ENCODE data around the gene IMPA2. TPM values are rescaled to one million over a fixed set of nuclear protein-coding genes. Genes with fewer than 3 reads are reported as not detected.

IMPA2 gene
- total RNA-seq, 4 donors from 2014 or later: 112 to 385 (median 215) TPM

GRCh38 chr18:11975723-11976122 lies 5.6 kb upstream of the IMPA2 start:
- no peaks in the 10 kb centered on the region for H3K27me3 ChIP-seq
- 81 to 94% methylated on average over 2 of the region's 2 CpGs for WGBS, 2 donors (ENCODE audit: low coverage in 1 of 2)

DNA sequence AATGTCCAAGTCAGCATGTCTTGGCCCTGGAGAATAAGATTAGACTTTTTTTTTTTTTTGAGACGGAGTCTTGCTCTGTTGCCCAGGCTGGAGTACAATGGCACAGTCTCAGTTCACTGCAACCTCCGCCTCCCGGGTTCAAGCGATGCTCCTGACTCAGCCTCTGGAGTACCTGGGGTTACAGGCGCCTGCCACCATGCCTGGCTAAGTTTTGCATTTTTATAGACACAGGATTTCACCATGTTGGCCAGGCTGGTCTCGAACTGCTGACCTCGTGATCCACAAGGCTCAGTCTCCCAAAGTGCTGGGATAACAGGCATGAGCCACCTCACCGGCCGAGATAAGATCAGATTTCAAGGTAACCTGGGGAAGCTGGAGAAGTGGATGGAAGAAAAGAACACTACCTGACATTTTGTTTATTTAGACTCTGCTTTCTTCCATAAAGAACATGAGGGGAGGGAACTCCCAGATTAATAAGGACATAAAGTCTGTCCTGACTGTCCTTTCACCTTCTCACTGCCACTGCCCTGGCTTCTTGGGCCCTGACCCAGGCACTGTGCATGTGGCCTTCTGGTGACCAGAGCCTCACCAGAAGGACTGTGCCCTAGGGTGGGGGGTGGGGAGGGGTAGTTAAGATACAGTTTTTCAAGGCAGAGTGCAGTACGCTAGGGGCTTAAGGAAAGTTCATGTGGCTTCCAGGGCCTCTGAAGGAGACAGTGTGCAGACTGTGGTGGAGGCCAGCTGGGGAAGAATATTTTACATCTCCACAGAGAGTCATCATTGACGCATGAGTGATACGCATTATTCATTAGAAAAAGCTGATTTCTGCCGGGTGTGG lies 4.8 kb upstream of the IMPA2 start:
- no peaks in the 10 kb centered on the region for H3K27me3 ChIP-seq
- TF ChIP-seq, protein P1, sequence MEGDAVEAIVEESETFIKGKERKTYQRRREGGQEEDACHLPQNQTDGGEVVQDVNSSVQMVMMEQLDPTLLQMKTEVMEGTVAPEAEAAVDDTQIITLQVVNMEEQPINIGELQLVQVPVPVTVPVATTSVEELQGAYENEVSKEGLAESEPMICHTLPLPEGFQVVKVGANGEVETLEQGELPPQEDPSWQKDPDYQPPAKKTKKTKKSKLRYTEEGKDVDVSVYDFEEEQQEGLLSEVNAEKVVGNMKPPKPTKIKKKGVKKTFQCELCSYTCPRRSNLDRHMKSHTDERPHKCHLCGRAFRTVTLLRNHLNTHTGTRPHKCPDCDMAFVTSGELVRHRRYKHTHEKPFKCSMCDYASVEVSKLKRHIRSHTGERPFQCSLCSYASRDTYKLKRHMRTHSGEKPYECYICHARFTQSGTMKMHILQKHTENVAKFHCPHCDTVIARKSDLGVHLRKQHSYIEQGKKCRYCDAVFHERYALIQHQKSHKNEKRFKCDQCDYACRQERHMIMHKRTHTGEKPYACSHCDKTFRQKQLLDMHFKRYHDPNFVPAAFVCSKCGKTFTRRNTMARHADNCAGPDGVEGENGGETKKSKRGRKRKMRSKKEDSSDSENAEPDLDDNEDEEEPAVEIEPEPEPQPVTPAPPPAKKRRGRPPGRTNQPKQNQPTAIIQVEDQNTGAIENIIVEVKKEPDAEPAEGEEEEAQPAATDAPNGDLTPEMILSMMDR (IDR thresholded peaks at IDR 0.05): no peak
- TF ChIP-seq EP300 (IDR thresholded peaks at IDR 0.05) (no peak), POLR2AphosphoS5 (IDR thresholded peaks at IDR 0.05) (no peak), POLR2A (IDR thresholded peaks at IDR 0.05) (no peak)
- H3K4me1 ChIP-seq: peaks cover 0 to 19% (median 6%) of the 10 kb centered on the region in 3 donors
- no peaks in the 10 kb centered on the region for H3K36me3 ChIP-seq
- ATAC-seq: no peak
- 84 to 89% methylated on average over 8 of the region's 13 CpGs for WGBS, 2 donors (ENCODE audit: low coverage in 1 of 2)
- no peaks in the 10 kb centered on the region for H3K9me3 ChIP-seq
- no peak overlapping the region for H3K4me3 ChIP-seq
- peak overlapping the region in 1 of 4 donors; percentile 19 for H3K27ac ChIP-seq

More at GRCh38 chr18:11975723-11976122, 5.6 kb upstream of the IMPA2 start:
- Histone ChIP-seq H3K4me3 (no peak overlapping the region), H3K27ac (no peak overlapping the region), H3K9me3 (no peaks in the 10 kb centered on the region), H3K36me3 (no peaks in the 10 kb centered on the region), H3K4me1 (peaks cover 0 to 19% (median 6%) of the 10 kb centered on the region in 3 donors)
- ATAC-seq: no peak
- TF ChIP-seq POLR2A (IDR thresholded peaks at IDR 0.05) (no peak), EP300 (IDR thresholded peaks at IDR 0.05) (no peak), POLR2AphosphoS5 (IDR thresholded peaks at IDR 0.05) (no peak)
- TF ChIP-seq, protein P1 (IDR thresholded peaks at IDR 0.05): no peak

GRCh38 chr18:11977153-11977466 lies 4.2 kb upstream of the IMPA2 start:
- Histone ChIP-seq H3K36me3 (no peaks in the 10 kb centered on the region), H3K27ac (peak overlapping the region in 1 of 4 donors; percentile 19), H3K4me3 (no peak overlapping the region), H3K27me3 (no peaks in the 10 kb centered on the region), H3K4me1 (peaks cover 0 to 25% (median 6%) of the 10 kb centered on the region in 3 donors), H3K9me3 (no peaks in the 10 kb centered on the region)
- WGBS, 2 donors (ENCODE audit: low coverage in 1 of 2): 79% methylated on average over 3 of the region's 3 CpGs; no CpG with 5 or more reads in 1 of the 2 donors
- no peak for ATAC-seq
- no peak for TF ChIP-seq EP300 (IDR thresholded peaks at IDR 0.05)
- TF ChIP-seq POLR2A (IDR thresholded peaks at IDR 0.05): no peak
- TF ChIP-seq, protein P1 (IDR thresholded peaks at IDR 0.05): no peak
- TF ChIP-seq POLR2AphosphoS5 (IDR thresholded peaks at IDR 0.05): no peak

- Histone ChIP-seq H3K27me3 (no peaks in the 10 kb centered on the region), H3K4me1 (peaks cover 0 to 43% (median 12%) of the 10 kb centered on the region in 3 donors), H3K9me3 (no peaks in the 10 kb centered on the region), H3K27ac (peak overlapping the region in 3 of 4 donors; percentile 68 to 98 (median 94)), H3K4me3 (no peak overlapping the region), H3K36me3 (no peaks in the 10 kb centered on the region)
- WGBS, 2 donors (ENCODE audit: low coverage in 1 of 2): 81 to 95% methylated on average over 4 of the region's 4 CpGs
- no peak for ATAC-seq
- TF ChIP-seq POLR2A (IDR thresholded peaks at IDR 0.05) (no peak), POLR2AphosphoS5 (IDR thresholded peaks at IDR 0.05) (no peak), EP300 (IDR thresholded peaks at IDR 0.05) (no peak)
- TF ChIP-seq, protein P1 (IDR thresholded peaks at IDR 0.05): no peak
These were observed 2.4 kb upstream of the IMPA2 start for GRCh38 chr18:11978956-11979355.

GRCh38 chr18:11980163-11980493 lies 1.2 kb upstream of the IMPA2 start:
- Histone ChIP-seq H3K4me3 (peak overlapping the region; percentile 73 to 98), H3K36me3 (no peaks in the 10 kb centered on the region), H3K27ac (peak overlapping the region; percentile 73 to 98 (median 95)), H3K9me3 (no peaks in the 10 kb centered on the region), H3K27me3 (no peaks in the 10 kb centered on the region), H3K4me1 (peaks cover 0 to 49% (median 12%) of the 10 kb centered on the region in 3 donors)
- ATAC-seq: no peak
- 4 to 5% methylated on average over 9 to 10 of the region's 11 CpGs for WGBS, 2 donors (ENCODE audit: low coverage in 1 of 2)
- TF ChIP-seq POLR2A (IDR thresholded peaks at IDR 0.05) (no peak), POLR2AphosphoS5 (IDR thresholded peaks at IDR 0.05) (peak; percentile 60)

All from gastroesophageal sphincter (tissue), 4 donors.